ENCODE data around the gene TMEM117.

GRCh38 chr12:44034906-44035305 is 199.0 kb downstream of the TMEM117 start:
- TF ChIP-seq CTCF (IDR thresholded peaks at IDR 0.05) (no peak), POLR2A (IDR thresholded peaks at IDR 0.05) (no peak)

All from tibial nerve (tissue), 3 donors.